Spleen (tissue), 7 donors: Measurements from ENCODE around the gene PCCA.

Experiments
- CTCF ChIP-seq, 11 experiments: fragments of 200-600 bp in 7 of 11; fragments of 450-650 bp in 4 of 11; sonication (generic) in 4 of 11; IDR thresholded peaks in 8 of 11; conservative IDR thresholded peaks in 3 of 11; 1 replicate in 7 of 11; 2 replicates in 4 of 11; pipeline versions ENCODE4 v1.4.0 to v1.8.0; 2016 to 2021; ENCODE audit warnings: antibody characterized with exemption in 11 of 11, inconsistent platforms in 4 of 11, mild to moderate bottlenecking in 1 of 11
- POLR2A ChIP-seq, 3 donors: fragments of 450-650 bp; IDR thresholded peaks; one replicate each; pipeline ENCODE4 v1.5.1; 2017; ENCODE audit warnings: antibody characterized with exemption in 3 of 3, mild to moderate bottlenecking in 1 of 3
- donor health status: DM: no; HTN: no; CAD: no; lungs with moderate emphysema.
- donor health status: DM: no; HTN: no; CAD: no.
- donor health status: DM: no; HTN: no; CAD: no.

GRCh38 chr13:100532090-100532766 is 443.3 kb downstream of the PCCA start:
- no peak for TF ChIP-seq POLR2A (IDR thresholded peaks at IDR 0.05)
- TF ChIP-seq CTCF (IDR thresholded peaks at IDR 0.05 in 8 of 11, conservative IDR thresholded peaks at IDR 0.05 in 3 of 11), result no peak
